Measurements from ENCODE around the gene OR9K2.

- TF ChIP-seq, protein P1, sequence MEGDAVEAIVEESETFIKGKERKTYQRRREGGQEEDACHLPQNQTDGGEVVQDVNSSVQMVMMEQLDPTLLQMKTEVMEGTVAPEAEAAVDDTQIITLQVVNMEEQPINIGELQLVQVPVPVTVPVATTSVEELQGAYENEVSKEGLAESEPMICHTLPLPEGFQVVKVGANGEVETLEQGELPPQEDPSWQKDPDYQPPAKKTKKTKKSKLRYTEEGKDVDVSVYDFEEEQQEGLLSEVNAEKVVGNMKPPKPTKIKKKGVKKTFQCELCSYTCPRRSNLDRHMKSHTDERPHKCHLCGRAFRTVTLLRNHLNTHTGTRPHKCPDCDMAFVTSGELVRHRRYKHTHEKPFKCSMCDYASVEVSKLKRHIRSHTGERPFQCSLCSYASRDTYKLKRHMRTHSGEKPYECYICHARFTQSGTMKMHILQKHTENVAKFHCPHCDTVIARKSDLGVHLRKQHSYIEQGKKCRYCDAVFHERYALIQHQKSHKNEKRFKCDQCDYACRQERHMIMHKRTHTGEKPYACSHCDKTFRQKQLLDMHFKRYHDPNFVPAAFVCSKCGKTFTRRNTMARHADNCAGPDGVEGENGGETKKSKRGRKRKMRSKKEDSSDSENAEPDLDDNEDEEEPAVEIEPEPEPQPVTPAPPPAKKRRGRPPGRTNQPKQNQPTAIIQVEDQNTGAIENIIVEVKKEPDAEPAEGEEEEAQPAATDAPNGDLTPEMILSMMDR (conservative IDR thresholded peaks at IDR 0.05), result no peak
- TF ChIP-seq ZFX (IDR thresholded peaks at IDR 0.05), result no peak
Measured at GRCh38 chr12:55173456-55173855, 47.2 kb downstream of the OR9K2 start.

Measured in C4-2B (cell line).